T-helper 9 cell (primary cell): Measurements from ENCODE around the gene ST6GALNAC5.
"Not testable (repeated sequence)": the region's sequence is repeated elsewhere in the genome, so short reads cannot be mapped to it uniquely, and the experiment has no call there.

Source experiments
- DNase-seq: peaks from one replicate; pipeline ENCODE4 v3.0.0-alpha.2; 2020

ST6GALNAC5 gene

DNA sequence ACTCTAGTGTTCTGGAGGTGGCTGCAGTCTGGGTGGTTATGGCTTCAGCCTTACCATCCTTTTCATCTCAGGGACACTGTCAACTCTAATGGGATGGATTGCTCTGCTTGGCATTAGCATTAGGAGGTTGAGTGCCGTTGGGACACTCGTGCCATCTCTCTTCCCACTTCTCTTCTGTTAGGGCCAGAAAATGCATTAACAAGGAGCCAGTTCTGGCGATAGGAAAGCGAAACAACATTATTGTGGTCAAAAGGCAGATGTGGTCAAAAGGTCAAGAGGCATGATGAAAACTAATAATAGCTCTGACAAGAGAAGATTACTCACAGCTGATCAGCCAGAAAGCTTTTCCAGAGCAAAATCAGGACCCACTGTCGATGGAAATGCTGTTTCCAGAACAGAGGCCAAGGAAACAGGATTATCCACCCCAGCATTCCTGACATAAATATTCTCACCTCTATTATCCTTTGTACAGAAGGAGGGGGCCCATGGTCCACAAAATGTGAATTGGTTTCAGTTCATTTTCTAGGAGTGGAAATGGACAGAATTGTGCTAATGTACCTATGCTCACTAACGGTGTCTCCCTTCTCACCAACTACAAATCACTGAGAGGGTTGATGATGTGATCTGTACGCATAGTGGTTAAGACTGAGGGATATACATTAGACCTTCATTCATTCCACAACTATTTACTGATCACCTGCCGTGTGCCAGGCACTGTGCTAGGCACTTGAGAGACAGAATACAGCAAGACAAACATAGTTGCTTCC, 72.0 kb downstream of the ST6GALNAC5 start:
- DNase-seq: no peak

DNA sequence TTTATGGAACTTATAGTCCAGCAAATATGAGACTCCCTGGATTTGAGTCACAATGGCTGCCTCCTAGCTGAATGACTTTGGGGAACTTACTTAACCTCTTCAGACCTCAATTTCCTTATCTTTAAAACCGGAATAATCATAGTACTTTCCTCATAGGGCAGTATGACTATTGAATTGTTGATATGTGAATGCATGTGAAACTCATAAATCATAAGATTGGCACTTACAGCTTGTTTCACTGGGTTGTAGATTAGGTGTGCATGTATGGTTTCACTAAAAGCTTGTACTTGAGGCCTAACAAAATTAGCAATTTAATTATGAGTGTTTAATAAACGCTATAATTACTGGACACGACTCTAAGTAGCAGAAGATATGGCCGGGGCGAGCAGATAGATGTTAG, 72.5 kb downstream of the ST6GALNAC5 start:
- no peak for DNase-seq

DNA sequence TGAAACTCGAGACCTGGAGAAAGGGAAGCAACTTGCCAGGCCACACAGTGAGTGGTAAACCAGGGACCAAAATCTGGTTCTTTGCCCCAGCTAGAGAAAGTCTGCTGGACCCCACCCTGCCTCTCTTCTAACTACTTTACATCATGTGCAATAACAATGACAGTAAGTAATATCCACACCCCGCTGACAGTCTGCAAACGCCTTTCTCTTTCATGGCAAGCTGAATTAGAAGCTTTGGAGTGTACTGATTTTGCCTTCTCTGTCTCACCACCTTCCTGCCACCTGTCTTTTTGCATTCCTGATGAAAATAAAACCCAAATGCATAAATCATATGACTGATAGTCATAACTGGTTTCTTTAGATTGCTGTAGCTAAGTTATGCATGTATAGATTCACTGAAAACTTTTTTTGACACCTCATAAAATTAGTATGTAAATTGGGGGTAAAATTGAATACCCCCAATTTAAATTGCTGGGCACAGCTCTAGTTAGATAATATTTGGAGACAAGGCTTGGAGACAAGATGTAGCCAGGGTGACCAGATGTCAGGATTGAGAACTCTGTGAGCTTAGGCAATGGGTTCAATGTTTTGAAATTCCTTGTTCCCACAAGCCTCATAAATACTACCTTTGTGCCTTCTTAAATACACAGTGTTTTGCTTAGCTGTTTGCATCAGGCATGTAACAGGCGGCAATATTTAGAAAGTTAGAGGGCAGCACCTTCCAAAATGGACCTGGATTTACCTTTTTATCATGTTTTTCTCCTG, 73.5 kb downstream of the ST6GALNAC5 start:
- no peak for DNase-seq

DNA sequence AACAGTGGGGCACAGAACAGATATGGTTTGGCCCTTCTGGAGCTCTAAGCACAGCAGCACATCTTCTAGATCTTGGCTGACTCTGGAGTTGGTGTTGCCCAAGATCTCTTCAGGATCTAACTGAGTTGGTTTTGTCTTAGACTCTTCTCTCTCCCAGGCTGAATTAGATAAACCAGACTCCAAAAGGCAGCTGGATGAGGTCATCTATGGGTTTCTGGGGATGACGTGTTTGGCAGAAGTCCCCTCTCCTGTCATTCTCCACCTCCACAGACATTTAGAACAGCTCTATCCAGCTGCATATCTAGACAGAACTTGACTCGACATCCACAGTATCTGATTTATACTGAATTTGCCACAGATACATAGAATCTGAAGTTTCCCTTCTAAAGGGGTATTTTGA, 75.3 kb downstream of the ST6GALNAC5 start:
- no peak for DNase-seq

DNA sequence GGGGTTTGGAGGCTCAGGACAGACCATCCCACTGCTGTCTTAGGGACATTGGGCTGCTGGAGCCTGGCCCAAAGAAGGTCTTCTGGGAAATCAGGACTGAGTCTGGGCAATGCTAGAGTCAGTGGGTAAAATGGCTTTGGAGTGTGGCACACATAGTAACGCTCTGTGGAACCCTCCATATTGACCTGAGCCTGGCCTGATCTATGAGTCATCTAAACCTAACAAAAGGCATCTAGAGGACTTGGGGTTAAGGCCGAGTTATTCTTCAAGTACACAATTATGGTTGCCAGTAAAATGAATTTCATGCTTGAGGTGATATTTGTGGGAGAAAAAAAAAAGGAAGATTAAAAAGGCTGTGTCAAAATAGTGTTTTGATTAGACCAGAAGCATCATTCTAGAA, 77.7 kb downstream of the ST6GALNAC5 start:
- DNase-seq: no peak

DNA sequence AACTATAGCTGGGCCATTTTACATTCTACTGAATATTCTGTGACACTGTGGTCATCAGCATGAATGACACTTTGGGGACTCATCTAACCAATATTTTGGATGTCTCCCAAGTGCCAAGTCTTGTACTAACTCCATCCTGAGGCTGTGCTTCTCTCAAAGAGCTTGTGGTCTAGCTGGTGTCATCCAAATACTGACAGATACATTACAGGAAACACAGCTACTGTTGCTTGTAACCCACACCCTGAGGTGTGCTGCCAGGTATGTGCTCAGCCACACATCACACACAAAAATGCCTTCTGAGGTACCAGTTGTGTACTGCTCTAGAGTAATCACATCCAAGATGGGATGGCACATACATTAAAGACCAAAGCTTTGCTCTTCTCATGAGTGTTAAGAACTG, 81.6 kb downstream of the ST6GALNAC5 start:
- no peak for DNase-seq

DNA sequence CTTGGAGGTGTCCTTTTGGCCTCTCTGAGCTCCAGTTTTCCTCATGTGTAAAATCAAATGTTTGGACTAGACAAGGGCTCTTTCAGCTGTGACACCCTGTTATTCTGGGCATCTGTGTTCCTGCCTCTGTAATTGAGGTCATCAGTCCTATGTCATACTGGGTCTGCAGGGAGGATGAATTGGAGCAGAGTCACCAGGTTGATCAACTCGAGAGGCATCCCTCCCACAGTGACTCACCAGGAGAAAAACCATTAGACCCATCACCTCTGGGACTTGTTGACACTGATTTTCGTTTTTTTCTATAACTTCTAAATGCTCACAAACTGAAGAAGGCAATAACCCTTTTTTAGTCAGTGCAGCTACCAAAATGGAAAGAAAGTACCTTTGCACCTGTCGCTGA, 82.2 kb downstream of the ST6GALNAC5 start:
- DNase-seq: no peak

DNA sequence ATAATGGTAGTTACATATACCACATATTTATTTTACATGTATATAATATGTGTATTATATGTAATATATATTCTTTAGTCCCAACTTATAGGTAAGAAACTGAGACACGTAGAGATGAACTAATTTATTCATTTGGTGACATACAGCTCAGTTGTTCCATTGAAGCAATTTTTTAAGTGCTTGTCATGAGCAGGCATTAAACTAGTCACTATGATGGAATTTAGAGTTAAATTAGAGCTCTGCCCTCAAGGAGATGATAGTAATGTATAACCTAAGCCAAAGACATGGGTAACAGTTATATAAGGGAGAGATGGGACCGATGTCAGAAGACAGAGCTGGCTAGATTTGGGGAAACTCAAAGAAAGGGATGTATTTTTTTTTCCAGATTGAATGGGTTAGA, 83.0 kb downstream of the ST6GALNAC5 start:
- DNase-seq: no peak

DNA sequence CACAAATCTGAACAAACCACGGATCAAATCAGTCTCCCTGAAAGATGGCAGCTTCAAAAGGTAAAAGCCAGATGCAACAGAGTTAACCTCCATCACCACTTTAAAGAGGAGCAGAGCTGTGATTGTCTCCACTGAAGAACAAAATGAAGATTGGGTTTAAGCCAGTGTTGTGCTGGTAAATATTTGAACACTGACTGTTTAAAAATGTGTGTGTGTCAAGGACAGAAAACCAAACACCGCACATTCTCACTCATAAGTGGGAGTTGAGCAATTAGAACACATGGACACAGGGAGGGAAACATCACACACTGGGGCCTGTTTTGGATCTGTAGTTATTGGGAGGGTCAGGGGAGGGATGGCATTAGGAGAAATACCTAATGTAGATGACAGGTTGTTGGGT, 83.9 kb downstream of the ST6GALNAC5 start:
- DNase-seq: no peak

DNA sequence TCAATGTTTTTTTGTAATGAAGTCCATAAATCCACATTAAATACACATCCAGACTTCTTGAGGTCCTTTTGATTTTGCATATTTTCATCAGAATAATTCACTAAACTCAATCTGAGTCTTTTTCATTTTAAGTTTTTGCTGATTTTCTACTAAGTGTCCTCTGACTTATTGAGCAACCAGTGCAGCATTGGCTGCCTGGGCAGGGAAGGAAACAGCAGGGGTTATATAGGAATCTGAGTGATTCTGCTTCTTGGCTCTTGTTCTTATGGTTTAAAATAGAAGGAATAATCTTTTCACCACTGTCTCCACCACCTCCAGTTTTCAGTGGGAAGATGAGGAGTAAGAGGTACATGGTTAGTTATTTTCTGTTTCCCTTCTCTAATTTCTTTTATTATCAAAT, 88.4 kb downstream of the ST6GALNAC5 start:
- no peak for DNase-seq

DNA sequence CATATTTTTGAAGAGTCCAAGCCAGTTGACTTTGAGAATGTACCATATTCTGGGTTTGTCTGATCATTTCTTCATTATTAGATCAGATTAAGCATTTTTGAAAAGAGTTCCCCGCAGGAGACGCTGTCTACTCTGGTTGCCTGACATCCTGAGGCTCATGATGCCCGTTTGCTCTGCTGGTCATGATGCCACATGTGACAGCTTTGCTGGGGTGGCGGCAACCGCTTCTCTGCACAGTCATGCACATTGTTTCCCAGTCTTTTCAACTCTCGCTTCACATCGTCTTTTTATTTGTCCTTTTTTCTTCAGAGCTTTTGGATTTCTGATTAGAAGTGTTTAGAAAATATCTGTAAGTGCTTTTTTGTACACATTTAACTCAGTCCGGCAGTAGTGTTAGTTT, 90.7 kb downstream of the ST6GALNAC5 start:
- DNase-seq: no peak

DNA sequence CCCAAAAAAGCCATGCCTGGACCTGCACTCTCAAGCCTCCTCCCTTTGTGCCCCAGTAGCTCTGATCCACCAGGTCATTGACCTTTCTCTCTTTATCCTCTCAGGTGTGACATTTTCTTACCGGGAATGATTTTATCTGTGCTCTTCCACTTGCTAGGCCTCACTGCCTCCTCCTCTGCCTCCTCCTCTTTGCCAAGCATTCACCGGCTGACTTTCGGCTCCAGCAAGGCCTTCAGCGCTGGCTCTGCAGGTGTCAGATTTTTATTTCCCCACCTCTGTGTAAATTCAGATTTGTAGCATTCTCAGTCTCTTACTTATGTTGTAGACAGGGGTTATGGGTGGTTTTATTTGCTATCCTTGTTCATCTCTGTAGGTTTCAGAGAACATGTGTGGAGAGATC, 91.5 kb downstream of the ST6GALNAC5 start:
- no peak for DNase-seq

DNA sequence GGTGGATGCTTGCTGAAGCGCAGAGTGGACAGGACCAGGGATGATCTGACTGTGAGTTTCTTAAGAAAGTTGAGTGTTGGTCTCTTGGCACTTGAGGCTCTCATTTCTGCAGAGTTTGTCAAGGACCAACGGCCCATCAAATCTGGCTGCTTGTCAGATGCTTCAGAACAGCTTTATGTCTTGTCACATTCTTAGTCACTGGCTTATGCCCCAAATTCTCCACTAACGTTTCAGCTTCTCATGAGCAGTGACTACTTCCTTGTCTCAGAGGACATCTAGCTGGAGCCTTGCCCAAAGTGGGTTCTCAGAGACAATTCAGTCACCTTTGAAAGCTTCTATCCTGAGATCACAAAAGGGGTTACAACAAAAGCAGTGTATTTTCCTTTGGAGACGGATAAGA, 92.3 kb downstream of the ST6GALNAC5 start:
- DNase-seq: no peak

DNA sequence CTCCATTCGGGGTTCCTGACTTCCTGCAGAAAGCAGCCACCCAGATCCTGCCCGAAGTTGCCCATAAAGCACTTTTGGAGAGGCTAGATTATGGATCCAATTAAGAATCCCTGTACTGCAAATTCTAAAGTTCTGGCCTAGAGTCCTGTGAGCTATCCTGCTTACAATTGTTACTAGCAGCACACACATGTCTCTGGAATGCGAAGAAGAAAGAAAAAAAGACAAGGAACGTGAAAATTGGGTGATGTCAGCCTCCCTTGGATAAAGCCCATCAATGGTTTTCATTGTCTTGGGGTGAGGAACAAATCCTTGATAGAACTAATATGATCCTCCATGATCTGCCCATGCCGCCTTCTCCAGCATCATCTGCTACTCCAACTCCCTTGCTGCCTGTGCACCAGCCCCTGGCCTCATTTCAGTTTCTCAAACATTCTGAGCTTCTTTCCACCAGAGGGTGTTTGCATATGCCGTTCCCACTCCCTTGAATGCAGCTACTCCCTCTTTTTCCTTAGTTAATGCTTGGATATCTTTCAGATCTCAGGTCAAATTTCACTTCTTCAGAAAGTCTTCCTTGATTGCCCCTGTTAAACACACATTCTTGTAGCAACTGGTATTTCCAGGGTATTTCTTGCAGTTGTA, 94.0 kb downstream of the ST6GALNAC5 start:
- no peak for DNase-seq

DNA sequence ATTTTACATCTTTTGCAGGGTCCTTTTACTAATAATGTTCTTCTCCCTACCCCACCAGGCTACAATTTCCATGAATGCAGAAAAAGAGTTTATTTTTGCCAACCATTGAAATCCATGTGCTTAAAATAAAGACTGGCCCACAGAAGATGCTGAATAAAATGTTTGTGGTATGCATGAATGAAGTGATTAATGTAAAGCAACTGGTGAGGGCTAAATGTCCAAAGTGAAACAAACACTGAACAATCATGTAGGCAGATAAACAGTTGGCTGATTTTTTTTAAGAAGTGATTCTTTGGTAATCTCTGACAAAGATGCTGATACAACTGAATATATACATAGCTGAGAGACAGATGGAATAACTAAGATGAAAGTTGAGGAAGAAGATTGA, 94.5 kb downstream of the ST6GALNAC5 start:
- no peak for DNase-seq

DNA sequence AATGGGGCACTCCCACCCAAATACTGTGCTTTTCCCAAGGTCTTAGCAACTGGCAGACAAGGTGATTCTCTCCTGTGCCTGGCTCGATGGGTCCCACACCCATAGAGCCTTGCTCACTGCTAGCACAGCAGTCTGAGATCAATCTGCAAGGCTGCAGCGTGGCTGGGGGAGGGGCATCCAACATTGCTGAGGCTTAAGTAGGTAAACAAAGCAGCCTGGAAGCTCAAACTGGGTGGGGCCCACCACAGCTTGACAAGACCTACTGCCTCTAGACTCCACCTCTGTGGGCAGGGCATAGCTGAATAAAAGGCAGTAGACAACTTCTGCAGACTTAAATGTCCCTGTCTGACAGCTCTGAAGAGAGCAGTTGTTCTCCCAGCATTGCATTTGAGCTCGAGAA, 114.0 kb downstream of the ST6GALNAC5 start:
- not testable (repeated sequence) for DNase-seq

DNA sequence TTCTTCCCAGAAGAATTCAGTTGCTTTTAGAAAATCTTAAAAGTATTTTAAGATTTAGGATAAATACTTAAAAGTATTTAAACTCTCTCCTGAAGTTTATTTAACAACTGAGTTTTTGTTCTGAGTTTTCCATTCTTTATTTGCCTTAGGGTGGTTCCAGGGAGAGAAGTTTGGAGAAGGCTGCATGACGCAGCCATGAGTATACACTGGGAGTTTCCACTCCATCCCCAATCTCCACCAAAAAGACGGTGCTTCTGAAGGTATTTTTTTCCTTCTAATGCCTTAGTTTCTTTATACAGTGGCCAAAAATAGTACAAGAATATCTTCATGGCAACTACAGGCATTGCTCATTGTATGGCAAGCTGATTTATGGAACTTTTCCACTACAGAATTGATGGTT, 122.7 kb downstream of the ST6GALNAC5 start:
- DNase-seq: no peak

DNA sequence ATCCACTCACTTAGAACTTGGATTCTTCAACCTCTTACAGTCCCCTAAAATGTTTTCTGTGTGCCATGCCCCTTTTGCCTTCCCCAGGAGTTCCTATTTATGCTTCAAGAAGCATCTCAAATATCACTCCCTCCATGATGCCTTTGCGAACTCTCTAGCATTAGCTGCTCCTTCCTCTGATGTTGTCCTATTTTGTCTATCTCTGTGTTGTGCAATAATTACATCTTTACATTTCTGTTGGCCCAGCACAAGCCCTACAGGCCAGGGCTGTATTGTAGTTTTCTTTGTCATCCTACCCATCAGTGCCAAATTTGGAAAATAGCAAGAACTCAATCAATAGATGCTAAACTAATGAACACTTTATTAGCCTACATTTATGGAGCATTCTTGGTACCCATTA, 125.8 kb downstream of the ST6GALNAC5 start:
- DNase-seq: no peak

DNA sequence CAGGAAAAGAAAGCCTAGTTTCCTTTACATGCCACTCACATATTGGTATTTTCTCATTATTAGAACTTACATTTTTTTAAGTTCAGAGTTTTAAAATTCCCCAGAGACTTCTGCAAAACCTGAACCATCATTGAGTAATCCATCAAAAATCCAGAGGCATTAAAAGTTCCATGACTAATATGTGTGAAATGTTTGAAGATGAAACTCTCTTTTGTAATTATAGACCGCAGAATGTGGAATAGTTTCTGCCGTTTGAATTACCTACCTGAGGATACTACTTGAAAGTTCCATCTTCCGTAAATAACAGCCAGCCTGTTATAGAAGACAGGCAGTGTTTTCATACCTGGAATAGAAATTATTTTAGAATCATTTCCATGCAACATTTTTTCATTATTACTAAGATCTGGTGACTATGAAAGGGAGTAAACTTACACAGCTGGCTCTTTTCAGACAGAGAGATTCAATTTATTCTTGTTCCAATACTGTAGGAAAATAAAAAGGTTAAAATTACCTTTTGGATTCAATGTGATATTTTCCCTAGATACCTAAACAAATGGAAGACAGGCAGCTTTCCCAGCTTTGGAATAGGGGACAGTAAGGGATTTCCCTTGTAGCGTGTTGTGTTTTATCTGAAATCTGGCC, 131.4 kb downstream of the ST6GALNAC5 start:
- DNase-seq: no peak

DNA sequence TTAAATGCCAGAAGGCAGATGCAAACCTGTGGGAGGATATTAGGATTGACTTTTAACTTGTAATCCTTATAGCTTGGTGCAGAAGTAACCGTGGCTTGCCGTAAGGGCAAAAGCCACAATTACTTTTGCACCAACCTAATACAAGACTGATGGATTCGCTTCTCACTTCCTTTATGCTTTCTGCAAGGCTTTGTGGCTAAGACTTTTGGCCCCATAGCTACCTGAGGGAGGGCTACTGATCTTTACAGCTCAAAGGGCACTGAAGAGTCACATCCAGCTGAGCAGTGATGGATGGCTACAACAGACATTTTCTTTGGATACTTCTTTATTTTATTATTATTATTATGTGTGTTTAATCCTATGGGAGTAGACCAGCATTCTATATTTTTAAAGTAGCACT, 140.4 kb downstream of the ST6GALNAC5 start:
- no peak for DNase-seq

DNA sequence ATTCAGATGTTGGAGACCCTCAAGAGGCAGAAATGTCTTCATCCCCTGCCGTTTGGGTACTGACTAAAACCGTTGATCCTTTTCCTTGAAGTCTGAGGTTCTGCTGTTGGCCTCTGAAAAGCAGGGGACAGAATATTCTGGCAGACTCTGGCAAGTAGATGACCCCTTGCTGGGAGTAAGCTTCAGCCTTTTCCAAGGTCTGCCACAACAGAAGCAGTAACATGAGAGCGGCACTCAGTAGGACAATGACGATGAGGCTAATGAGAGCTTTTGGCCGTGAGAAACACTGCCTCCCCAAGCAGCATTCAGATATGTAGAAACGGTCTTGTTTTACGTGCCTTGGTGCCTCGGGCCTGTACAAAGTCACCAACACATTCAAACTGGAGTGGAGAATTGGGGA, 143.7 kb downstream of the ST6GALNAC5 start:
- no peak for DNase-seq

DNA sequence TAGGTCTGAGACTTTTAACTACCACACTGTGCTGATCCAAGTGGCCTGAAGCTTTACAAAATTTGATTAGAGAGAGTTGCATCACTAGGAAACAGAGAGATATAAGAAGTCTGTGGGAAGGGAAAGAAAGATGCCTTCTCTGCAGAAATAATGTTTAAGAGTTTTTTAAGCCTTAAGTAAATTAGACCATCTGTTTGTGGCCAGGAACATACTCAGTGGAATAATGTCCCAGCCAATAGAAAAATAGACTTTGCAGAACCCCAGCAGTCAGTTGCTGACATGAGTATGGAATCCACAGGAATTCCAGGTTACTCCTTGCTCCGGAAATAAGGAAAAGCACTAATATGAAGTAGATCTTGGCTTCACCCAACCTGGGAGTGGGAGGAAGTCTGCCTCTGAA, 144.8 kb downstream of the ST6GALNAC5 start:
- no peak for DNase-seq

DNA sequence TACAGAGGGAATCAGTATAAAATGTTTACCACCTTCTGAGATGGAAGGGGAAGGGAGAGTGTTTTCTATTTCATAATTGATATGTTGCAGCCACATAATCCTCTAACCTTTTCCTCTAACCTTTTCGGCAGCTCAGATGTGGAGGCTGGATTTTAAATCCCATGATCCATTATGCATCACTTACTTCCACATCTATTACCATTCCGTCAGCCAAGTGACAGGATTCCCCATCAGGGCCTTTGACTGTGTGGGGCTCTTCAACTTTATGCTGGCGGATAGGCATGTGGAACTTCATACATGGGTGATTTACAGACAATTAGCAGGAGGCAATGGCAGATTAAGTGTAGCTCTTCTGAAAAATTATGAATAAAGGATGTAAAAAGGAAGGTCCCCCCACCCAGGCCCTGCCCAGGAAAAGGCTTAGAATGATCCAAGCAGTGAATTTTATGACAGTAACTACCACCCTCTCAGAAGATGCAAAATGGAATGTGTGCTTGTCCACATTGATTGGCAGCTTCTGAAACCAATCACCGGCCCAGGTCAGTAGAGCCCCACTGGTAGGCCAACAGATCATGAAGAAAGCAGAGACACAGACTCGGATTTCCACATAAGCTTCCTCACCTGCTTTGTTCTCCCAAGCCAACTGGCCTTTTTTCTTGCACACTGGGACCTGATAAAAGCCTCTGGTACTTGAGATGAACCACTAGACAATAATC, 147.0 kb downstream of the ST6GALNAC5 start:
- no peak for DNase-seq
